HEK293T (cell line): ENCODE data around the gene SIGLEC12.

Experiments
- BHLHE40 ChIP-seq: fragments of 450-650 bp; IDR thresholded peaks from 2 replicates; pipeline ENCODE4 v1.6.1; 2016; ENCODE audit warnings: mild to moderate bottlenecking, moderate library complexity, borderline replicate concordance
- CTBP1 ChIP-seq: fragments of 450-650 bp; IDR thresholded peaks from 2 replicates; pipeline ENCODE4 v1.6.1; 2016; ENCODE audit warnings: borderline replicate concordance
- ELF4 ChIP-seq: fragments of 450-650 bp; IDR thresholded peaks from 2 replicates; pipeline ENCODE4 v1.6.1; 2017; ENCODE audit warnings: antibody characterized with exemption
- FOXA1 ChIP-seq: fragments of 450-650 bp; IDR thresholded peaks from 2 replicates; pipeline ENCODE4 v1.6.1; 2016; ENCODE audit warnings: mild to moderate bottlenecking
- FOXM1 ChIP-seq: fragments of 450-650 bp; IDR thresholded peaks from 2 replicates; pipeline ENCODE4 v1.6.1; 2017; ENCODE audit warnings: mild to moderate bottlenecking, borderline replicate concordance
- HDGF ChIP-seq: fragments of 450-650 bp; IDR thresholded peaks from 2 replicates; pipeline ENCODE4 v1.6.1; 2017; ENCODE audit warnings: antibody characterized with exemption, borderline replicate concordance
- SP1 ChIP-seq: fragments of 450-650 bp; IDR thresholded peaks from 2 replicates; pipeline ENCODE4 v1.6.1; 2017
- TARDBP ChIP-seq: fragments of 450-650 bp; IDR thresholded peaks from 2 replicates; pipeline ENCODE4 v1.6.1; 2016

GRCh38 chr19:51520728-51521127 lies 19.1 kb upstream of the SIGLEC12 start:
- TF ChIP-seq SP1, result no peak
- no peak for TF ChIP-seq CTBP1
- TF ChIP-seq ELF4, result no peak
- TF ChIP-seq FOXM1, result no peak
- TF ChIP-seq TARDBP, result no peak
- no peak for TF ChIP-seq FOXA1
- TF ChIP-seq HDGF, result no peak
- no peak for TF ChIP-seq BHLHE40
